Activated T-cell treated with anti-CD3 and anti-CD28 coated beads for 24 hours (primary cell): ENCODE results near the gene GRK5.

ENCODE experiments used
- DNase-seq: peaks from one replicate; pipeline ENCODE4 v3.0.0-alpha.2; 2020; ENCODE audit warnings: low read depth

The GRK5 gene

DNA sequence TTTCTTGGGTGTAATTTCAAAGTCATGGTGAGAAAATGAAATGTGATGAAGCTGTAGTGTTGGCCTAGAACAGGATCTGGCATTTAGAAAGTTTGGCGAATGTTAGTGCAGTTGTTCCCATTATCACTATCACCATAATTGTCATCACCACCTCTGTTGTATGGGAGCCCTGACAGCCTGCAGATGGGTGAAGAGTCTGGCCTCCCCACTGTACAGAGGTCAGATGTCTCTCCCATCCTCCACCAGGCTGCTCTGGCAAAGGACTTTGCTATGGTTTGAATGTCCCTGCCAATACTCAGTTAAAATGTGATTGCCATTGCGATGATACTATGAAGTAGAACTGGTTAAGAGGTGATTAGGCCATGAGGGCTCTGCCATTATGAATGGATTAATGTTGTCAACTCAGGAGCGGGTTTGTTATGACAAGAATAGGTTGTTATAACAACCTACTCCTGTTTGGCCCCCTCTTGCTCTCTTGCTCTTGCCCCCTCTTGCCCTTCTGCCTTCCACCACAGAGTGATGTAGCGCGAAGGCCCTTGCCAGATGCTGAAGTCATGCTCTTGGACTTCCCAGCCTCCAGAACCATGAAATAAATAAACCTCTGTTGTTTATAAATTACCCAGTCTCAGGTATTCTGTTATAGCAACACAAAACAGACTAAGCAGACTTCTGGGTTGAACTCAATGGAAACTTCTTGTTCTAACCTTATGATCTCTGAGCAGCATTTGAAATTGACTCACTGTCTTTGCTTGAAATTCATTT, 90.0 kb downstream of the GRK5 start:
- no peak for DNase-seq

DNA sequence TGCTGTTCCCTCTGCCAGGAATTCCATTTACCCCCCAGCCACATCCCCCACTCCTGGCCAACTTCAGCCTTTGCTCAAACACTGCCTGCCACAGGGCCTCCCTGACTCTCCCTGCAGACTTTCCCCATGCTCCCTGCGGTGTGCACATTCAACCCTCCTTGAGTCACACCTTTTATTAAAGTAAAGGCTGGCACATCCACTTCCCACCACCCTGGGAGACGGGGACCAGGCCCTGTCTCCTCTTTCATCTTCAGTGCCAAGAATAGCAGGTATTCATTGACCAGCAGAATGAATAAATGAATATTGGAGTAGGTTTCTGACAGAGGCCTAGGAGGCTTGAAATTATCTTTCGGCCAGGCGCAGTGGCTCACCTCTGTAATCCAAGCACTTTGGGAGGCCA, 91.4 kb downstream of the GRK5 start:
- no peak for DNase-seq

DNA sequence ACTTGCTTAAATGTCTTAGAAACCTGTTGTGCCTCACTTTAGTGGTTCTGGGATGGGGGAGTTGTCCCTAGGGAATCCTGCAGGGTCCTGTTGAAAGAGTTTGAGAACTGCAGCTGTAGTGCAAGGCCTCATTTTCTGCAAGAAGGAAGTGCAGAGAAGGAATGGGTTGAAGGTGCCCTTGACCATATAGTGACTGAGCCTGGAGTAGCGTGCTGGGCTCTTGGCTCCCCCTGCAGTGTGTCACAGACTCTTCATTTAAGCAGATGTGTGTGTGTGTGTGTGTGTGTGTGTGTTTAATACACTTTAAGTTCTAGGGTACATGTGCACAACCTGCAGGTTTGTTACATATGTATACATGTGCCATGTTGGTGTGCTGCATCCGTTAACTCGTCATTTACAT, 92.2 kb downstream of the GRK5 start:
- DNase-seq, result no peak

DNA sequence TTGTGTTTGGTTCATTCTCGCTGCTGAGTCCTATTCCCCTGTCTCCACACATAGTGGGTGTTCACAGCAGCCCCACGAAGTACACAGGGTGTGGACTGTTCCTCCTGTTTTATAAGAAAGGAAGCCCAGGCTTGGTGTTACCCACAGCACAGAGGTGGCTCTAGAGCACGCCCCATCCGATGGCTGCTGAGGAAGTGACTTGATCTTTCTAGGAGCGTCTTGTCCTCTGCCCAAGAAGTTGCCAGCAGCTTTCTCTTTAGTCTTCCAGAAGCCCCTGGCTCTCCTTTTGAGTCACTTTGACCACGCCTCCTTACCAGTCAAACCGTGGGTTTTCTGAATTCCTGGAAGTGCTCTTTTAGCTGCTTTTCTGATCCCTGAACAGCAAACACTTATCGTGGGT, 94.0 kb downstream of the GRK5 start:
- DNase-seq, result peak; percentile 59

DNA sequence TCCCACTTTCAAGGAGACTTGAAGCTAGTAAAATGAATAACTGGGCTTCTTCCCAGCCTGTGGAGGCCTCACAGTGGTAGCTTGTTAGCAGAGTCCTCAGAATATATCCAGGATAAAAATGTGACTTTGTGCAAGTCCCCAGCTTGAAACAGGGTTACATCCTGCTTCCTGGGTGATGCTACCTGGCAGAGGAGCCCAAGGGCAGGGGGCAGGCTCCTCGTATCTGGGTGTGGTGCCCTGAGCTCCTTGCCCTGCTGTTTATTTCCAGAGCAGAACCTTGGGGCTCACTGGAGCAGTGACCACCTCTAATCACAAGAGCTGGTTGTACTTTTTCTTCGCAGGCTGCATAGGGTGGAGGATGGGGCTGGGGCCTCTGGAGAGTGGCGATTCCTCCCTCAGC, 94.8 kb downstream of the GRK5 start:
- no peak for DNase-seq

DNA sequence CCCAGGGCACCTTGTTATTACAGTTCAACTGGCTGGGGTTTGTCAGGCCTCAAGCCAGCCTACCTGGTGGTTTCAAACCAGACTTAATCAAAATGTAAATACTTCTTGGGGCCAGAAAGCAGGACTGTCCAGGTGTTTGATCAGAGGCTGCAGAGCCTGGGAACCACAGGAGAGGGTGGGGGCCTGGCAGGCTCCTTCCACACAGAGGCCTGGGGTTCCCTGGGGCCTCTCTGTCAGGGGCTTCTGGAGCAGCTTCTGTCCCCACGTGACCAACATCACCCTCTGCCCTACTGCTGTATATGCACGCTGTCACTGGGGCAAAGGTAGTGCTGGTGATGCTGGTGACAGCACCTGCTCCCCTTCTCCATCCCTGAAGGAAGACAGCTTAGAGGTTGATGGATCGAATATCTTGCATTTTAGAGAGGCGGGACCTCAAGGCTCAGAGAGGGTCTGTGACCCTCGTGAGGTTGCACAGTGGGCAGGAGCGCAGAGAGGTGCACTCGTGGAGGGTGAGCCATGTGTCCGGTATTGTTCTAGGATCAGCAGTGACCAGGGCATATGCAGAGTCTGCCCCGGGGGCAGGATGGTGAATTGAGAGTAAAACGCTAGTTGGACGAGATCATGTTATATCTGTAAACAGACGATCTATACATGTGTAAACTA, 95.4 kb downstream of the GRK5 start:
- DNase-seq, result no peak

DNA sequence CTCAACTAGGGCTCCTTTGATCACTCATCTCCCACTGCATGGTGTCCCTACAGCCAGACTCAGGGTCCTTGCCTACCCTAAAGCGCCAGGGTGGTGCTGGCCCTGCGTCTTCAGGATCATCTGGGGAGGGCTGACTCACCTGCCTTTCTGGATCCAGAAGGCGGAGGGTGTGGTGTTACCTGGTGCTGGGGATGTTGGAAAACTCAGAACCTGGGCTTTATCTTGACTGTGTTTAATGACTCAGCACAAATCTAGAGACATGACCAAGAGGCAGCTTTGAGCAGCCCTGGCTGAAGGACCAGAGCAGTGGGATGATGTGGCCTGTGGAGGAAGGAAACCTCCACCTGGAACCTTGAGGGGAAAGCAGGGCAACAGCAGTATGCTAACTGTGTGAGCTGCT, 96.5 kb downstream of the GRK5 start:
- DNase-seq, result no peak

DNA sequence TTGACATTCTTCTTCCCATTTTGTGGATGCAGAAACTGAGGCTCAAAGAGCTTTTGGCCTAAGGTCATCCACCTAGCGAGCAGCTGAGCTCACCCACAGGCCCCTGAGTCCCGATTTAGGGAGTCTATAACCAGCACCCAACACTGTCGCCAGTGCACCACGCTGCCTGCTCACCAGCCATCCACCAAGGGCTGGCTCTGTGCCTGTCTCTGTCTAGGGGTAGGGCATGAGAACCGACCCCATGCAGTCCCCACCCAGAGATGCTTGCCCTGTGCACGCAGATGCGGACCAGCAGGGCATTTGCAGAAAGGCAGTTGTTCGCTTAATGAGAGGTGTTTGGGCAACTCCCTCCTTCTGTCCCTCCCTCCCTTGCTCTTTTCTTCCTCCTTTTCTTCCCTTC, 97.2 kb downstream of the GRK5 start:
- DNase-seq, result no peak

DNA sequence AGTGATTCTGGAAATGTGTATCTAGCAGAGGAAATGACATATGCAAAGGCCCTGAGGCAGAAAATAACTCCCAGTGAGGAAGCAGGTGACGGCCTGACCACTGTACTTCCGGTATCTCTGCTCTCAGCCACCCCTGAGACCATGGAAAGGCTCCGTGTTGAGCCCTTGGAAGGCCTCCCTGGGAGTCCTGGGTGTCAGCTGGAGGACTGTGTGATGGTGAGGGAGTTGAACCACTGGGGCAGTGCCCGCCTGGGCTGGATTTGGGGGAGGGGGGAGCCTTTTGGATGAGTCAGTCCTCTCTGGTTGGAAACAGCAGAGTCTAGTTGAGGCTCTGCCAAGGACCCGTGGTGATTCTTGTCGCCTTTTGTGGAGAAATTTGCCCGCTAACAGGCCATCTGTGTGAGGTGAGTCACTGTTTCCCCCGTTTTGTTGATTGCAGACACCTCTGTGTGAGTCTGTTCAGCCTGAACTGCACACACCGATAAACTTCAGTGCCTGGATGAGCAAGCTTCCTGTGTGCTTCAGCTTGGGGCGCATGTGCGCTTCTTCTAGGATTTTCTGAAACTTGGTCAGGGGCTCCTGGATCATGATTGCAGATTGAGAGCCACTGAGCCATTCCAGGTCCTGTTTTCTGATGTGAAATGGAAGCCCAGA, 98.6 kb downstream of the GRK5 start:
- DNase-seq, result peak; percentile 87

DNA sequence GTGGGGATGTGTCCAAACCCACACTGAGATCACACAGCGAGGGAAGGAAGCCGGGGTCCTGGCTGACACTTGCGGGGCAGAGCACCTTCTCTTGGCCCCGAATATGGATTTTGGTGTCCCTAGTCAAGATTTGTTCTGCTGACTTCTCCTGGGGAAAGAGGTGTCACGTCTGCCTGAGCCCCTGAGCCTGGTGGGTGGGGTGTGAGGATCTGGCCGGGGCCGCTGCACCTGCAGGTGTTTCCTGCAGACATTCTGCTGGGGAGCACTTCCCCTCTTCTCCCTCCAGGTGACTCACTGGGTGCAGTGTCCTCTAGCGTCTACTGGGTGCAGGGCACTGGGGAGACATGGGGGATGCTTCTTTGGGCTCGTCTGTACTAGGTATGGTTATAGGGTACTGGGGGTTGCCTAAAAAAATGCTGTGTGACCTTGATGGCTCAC, 99.2 kb downstream of the GRK5 start:
- peak; percentile 61 for DNase-seq

DNA sequence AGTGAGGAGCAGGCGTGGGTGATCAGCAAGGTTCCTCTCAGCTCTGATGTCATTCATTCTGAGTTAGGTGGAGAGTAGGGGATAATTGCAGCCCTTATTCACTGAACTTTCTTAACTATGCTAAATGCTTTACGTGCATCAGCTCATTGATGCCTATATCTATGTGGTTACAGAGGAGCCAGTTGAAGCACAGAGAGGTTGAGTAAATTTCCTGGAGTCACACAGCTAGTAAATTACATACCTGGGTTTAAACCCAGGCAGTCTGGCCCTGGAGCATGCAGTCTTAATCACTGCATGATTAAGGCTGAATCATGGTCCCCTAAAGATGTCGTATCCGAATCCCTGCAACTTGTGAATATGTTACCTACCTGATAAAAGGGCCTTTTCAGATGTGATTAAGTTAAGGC, 99.6 kb downstream of the GRK5 start:
- DNase-seq, result peak; percentile 27

DNA sequence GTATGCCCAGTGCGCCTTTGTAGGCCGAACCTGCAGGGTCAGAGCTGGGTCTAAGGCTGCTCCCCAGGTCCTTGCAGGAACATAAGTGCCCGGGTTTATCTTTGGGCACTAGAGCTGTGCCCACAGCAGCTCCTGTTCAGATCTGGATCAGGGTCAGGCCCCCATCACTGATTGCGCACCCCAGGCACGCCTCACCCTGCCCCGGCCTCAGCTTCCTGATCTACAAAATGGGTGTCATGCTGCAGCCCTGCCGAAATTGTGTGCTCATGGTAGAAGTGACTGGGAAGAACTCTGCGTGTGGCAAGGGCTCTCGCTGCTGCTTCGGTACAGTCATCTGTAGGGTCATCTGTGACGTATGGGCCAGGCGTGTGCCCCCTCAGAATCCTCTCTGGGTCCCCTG, 100.7 kb downstream of the GRK5 start:
- no peak for DNase-seq

DNA sequence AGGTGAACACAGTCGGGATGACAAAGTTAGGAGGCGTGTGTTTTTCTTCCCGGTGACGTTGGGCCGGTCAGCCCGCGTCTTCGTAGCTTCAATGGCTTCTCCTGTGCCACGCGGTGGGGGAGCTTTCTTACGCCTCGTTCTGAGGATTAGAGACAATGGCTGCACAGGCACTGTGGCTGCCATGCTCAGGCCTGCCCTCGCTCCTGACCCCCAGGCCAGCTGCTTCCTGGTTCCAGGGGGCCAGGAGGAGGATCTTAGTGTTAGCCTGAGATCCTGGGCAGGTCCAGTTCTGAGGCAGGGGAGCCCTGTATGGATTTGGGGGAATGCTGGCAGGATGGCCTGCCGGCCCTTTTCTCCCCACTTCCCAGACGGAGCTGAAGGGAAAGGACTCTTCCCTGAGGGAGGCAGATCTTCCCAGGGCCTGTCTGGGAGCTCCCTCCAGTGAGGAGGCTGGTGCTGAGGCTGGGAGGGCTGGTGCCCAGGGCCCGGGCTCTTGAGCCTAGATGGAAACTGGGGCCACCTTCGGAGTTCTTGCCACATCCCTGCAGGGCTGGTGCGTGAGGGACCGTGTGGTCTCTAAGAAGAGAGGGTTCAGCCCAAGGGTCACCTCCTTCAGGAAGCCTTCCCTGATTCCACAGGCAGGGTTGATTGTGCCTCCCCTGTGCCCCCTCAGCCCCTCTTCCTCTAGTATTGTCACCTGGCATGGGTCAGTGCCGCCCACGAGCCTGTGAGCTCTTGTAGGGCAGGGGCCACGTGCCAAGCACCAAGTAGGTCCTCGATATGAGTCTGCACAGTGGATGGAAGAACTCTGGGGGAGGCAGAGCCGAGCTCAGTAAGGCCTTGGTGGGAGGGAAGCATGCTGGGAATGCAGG, 101.4 kb downstream of the GRK5 start:
- no peak for DNase-seq

DNA sequence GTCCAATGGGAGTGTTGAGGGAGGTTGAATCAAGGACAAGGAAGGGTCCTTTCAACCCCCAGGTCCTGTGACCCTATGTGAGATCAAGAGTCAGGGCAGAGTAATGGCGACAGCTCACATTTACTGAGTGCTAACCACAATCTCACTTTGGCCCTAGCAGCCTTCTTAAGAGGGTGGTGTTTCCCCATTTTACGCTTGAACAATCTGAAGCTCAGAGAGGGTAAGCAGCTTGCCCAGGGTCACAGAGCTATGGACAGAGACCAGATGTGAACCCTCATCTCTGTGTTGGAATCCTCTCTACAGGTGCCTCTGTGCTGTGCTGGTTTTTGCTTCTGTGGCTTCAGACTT, 102.0 kb downstream of the GRK5 start:
- DNase-seq, result no peak

DNA sequence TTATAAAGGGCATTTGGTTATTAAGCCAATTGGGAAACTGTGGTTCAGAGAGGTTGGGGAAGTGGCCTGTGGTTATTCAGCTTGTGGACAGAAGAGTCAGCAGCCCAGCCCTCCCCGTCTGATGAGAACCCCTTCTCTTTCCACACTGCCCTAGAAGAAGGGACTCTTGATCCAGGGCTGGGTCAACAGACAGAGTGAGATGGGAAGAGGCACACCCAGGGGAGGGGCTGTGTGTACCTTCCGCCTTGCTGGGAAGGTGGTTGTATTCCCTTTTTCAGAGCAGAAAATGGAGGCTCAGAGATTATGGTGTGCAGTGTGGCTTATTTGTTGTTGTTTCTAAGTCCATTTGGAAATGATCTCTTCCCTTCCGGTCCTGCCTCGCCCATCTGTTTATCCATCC, 103.4 kb downstream of the GRK5 start:
- DNase-seq, result no peak

DNA sequence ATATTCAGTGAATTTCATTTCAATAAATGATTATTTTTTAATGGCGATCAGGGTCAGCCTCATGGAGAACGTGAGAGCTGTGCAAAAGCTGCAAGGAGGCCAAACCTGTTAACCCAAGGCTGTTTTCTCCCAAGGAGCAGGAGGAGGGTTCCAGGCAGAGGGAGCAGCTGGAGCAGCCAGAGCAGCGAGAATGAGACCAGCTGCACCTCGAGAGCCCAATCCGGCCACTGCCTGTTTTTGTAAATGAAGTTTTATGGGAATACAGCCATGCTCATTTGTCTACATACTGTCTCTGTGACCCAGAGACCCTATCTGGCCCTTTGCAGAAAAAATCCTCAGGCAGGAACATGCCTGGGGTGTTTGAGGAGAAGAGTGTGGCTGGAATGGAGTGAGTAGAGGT, 104.9 kb downstream of the GRK5 start:
- DNase-seq, result no peak

DNA sequence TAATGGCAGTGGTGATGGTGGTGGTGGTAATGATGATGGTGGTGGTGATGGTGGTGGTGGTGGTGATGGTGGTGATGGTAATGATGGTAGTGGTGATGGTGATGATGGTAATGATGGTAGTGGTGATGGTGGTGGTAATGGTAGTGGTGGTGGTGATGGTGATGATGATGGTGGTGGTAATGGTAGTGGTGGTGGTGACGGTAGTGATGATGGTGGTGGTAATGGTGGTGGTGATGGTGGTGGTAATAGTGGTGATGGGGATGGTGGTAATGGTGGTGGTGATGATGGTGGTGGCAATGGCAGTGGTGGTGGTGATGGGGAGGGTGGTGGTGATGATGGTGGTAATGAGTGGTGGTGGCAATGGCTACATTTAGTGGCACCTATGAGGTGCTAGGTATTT, 105.7 kb downstream of the GRK5 start:
- no peak for DNase-seq

DNA sequence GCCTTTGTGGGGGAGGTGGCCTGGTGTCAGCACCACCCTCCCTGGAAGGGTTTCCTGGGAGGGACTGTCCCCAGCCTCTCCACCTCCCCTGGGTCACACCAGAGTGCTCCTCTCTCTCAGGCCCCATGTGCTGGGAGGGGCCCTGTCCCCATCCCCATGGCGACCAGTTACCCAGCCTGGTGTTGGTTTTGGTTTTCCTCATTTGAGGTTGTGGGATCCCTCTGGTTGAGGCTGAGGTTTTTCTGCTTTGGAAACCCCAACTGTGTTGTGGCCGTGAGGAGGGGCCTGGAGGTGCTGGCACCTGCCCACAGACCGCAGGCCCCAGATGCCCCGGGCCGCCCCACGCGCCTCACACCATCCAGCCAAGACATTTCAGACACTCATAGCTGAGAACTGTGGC, 106.3 kb downstream of the GRK5 start:
- DNase-seq, result peak; percentile 44

DNA sequence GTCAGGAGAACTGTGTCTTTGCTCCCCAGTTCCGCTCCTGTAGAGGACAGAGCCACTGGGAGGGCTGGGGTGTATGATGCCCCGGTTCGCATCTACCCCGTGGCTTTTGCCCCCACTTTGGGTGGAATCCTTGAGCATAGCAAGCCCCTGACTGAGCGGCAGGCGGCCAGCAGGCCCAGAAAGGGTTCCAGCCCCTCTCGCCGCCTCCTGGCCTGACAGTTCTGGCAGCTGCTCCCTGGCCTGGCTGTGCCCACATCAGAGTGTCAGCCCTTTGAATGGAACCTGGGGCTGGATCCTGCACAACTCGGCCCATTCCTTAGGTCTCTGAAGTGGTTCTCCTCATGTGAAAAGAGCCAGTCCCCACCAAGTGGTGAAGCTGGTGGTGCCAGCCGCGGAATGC, 106.7 kb downstream of the GRK5 start:
- no peak for DNase-seq

DNA sequence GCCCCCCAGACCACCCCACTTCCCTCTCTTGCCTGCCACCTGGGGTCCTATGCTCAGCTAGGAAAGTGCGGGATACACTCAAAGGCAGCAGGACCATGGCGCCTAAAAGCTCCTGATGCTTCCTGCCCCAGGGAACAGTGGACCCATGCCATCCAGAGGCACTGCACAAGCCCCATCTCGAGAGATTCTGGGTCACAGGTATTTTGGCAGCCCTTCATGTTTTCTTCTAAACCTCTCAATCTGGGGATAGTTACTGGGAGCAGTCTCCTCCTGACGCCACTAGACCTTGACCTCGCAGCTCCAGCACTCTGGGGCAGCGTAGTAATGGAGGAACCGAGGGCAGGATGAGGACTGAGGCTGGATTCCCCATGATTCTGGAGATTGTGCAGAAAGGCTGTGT, 107.1 kb downstream of the GRK5 start:
- no peak for DNase-seq

DNA sequence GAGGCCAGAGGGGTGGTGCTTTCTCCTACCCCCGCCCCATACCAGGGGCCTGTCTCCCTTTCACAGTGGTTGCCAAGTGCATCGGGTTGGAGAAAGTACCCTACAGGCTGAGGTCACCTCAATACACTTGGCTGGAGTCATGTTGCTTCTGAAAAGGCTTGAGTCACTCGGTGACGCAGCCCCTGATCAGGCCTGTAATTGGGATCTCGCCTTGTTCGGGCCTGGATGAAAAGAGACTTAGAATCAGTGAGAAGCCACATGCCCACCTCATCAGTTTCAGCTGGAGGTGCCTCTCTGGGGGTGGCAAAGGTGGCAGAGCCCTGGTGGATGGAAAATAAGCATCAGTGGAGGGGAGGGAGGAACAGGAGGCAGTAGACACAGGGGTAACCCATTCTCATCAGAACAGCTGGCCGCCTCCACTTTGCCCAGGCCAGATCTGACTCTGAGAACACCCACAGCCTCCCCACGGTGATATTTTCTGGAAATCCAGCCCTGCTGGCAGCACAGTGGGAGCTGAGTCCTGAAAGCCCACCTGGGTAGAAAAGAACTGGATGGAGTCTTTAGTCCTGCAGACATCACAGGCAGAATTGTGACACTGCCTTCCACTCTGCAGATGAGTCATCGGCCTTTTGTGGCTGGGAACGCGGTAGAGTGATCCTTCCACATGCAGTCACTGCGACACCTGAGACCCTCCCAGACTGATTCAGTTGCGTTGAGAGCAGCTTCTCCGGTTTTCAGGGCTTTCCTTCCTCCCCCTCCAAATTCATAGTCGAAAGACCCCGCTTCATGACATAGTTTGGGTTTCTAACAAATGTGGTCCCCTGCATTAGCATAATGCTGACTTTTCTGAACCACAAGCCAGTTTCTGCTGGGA, 108.0 kb downstream of the GRK5 start:
- peak; percentile 72 for DNase-seq

DNA sequence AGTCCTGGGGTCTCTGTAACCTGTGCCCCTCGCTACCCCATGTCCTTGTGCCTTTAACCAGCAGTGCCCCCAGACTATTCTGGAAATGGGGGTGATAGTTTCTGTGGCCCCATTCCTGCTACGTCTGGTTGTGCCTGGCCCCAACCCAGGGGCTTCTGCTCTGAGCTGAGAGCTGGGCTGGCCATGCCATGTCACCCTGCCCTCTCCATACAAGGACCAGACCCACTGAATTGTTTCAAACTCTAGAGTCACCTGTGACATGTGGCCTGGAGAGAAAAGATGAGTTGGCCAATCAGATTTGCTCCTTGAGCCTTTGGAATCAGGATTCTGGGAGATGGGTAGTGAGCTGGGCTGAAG, 108.6 kb downstream of the GRK5 start:
- DNase-seq, result no peak
